ENCODE measurements around the gene SSRP1.

The SSRP1 gene

GRCh38 chr11:57310630-57311086, 25.0 kb downstream of the SSRP1 start:
- TF ChIP-seq ZNF529 (tag by site-specific recombination; IDR thresholded peaks at IDR 0.05; ENCODE audit: insufficient replicate concordance) (no peak), ZNF76 (tag by site-specific recombination; IDR thresholded peaks at IDR 0.05; ENCODE audit: borderline replicate concordance, low read depth) (no peak), ZNF549 (tag by site-specific recombination; IDR thresholded peaks at IDR 0.05) (no peak), ZNF366 (tag by site-specific recombination; conservative IDR thresholded peaks at IDR 0.05) (no peak), HOXA7 (CRISPR knock-in tag; IDR thresholded peaks at IDR 0.05; ENCODE audit: borderline replicate concordance) (no peak), ZNF658 (tag by site-specific recombination; IDR thresholded peaks at IDR 0.05) (no peak), ZIC2 (tag by site-specific recombination; IDR thresholded peaks at IDR 0.05) (no peak), ZNF16 (tag by site-specific recombination; IDR thresholded peaks at IDR 0.05; ENCODE audit: low read depth) (no peak), ZNF596 (tag by site-specific recombination; IDR thresholded peaks at IDR 0.05) (no peak), MYNN (tag by site-specific recombination; IDR thresholded peaks at IDR 0.05; ENCODE audit: borderline replicate concordance) (no peak), ZNF555 (tag by site-specific recombination; conservative IDR thresholded peaks at IDR 0.05) (no peak), KLF1 (tag by site-specific recombination; IDR thresholded peaks at IDR 0.05) (no peak), ZNF311 (tag by site-specific recombination; IDR thresholded peaks at IDR 0.05; ENCODE audit: borderline replicate concordance) (no peak), KLF17 (tag by site-specific recombination; IDR thresholded peaks at IDR 0.05) (no peak), FEZF1 (tag by site-specific recombination; IDR thresholded peaks at IDR 0.05) (no peak), ZXDB (tag by site-specific recombination; IDR thresholded peaks at IDR 0.05) (no peak), ZBTB17 (tag by site-specific recombination; IDR thresholded peaks at IDR 0.05) (no peak)
- Histone ChIP-seq H3K4me3 (ENCODE audit: low read depth, low read length) (peak overlapping the region; percentile 43), H3K27ac (ENCODE audit: extremely low read depth, low read depth, low read length) (no peak overlapping the region), H3K9me3 (ENCODE audit: control insufficient read depth, insufficient read depth, low read depth, low read length) (no peaks in the 10 kb centered on the region), H3K4me1 (ENCODE audit: control insufficient read depth, insufficient read depth, low read length) (no peaks in the 10 kb centered on the region), H3K36me3 (ENCODE audit: control insufficient read depth in 2 of 2, insufficient read depth in 1 of 2, low read length in 2 of 2) (peaks cover 0 to 70% of the 10 kb centered on the region in 2 experiments; a peak in 1 of 3 replicates)
- POLR2A ChIA-PET: interaction anchor here (1.3 to 3.9 kb wide), 2 partner anchors 13 to 1268 kb away, joined by 3 to 95 read pairs; partner anchors contain the start of genes TNKS1BP1 and ZFP91
- CTCF ChIA-PET: interaction anchor here (1.1 to 2.1 kb wide), 2 partner anchors 11 to 331 kb away, joined by 4 to 7 read pairs; no protein-coding TSS in a partner anchor

GRCh38 chr11:57310091-57310490, 25.6 kb downstream of the SSRP1 start:
- CTCF ChIA-PET: interaction anchor here (0.6 kb wide), 1 partner anchor 162 kb away, joined by 6 read pairs; no protein-coding TSS in a partner anchor
- POLR2A ChIA-PET: interaction anchor here (2.7 kb wide), 1 partner anchor 15 kb away, joined by 8 read pairs; the partner anchor contains the start of gene TNKS1BP1
- no peak for TF ChIP-seq KLF9 (tag by site-specific recombination; IDR thresholded peaks at IDR 0.05; ENCODE audit: low read depth)
- TF ChIP-seq ZNF76 (tag by site-specific recombination; IDR thresholded peaks at IDR 0.05; ENCODE audit: borderline replicate concordance, low read depth): no peak
- no peak for TF ChIP-seq ZNF266 (tag by site-specific recombination; IDR thresholded peaks at IDR 0.05; ENCODE audit: low read depth)
- TF ChIP-seq ZNF324 (tag by site-specific recombination; IDR thresholded peaks at IDR 0.05): no peak
- no peak for TF ChIP-seq OVOL3 (tag by site-specific recombination; IDR thresholded peaks at IDR 0.05)
- TF ChIP-seq PRDM6 (tag by site-specific recombination; IDR thresholded peaks at IDR 0.05): no peak
- TF ChIP-seq ZNF544 (tag by site-specific recombination; IDR thresholded peaks at IDR 0.05): no peak
- TF ChIP-seq ZNF610 (tag by site-specific recombination; IDR thresholded peaks at IDR 0.05; ENCODE audit: borderline replicate concordance): no peak
- H3K27ac ChIP-seq (ENCODE audit: extremely low read depth, low read depth, low read length): no peak overlapping the region
- H3K4me1 ChIP-seq (ENCODE audit: control insufficient read depth, insufficient read depth, low read length): no peaks in the 10 kb centered on the region
- no peaks in the 10 kb centered on the region for H3K9me3 ChIP-seq (ENCODE audit: control insufficient read depth, insufficient read depth, low read depth, low read length)
- H3K4me3 ChIP-seq (ENCODE audit: low read depth, low read length): no peak overlapping the region
- peaks cover 0 to 64% of the 10 kb centered on the region in 2 experiments; a peak in 1 of 3 replicates for H3K36me3 ChIP-seq (ENCODE audit: control insufficient read depth in 2 of 2, insufficient read depth in 1 of 2, low read length in 2 of 2)

All from HEK293 (cell line).